ENCODE data around the gene TUBGCP6. TPM values are rescaled to one million over a fixed set of nuclear protein-coding genes. Genes with fewer than 3 reads are reported as not detected.

TUBGCP6 gene
- total and polyA plus RNA-seq, 10 of the 15 experiments (the other 5 are each of a cell fraction or from before 2014, with no cell fraction given), result 0.74 to 41.4 (median 19.4) TPM

DNA sequence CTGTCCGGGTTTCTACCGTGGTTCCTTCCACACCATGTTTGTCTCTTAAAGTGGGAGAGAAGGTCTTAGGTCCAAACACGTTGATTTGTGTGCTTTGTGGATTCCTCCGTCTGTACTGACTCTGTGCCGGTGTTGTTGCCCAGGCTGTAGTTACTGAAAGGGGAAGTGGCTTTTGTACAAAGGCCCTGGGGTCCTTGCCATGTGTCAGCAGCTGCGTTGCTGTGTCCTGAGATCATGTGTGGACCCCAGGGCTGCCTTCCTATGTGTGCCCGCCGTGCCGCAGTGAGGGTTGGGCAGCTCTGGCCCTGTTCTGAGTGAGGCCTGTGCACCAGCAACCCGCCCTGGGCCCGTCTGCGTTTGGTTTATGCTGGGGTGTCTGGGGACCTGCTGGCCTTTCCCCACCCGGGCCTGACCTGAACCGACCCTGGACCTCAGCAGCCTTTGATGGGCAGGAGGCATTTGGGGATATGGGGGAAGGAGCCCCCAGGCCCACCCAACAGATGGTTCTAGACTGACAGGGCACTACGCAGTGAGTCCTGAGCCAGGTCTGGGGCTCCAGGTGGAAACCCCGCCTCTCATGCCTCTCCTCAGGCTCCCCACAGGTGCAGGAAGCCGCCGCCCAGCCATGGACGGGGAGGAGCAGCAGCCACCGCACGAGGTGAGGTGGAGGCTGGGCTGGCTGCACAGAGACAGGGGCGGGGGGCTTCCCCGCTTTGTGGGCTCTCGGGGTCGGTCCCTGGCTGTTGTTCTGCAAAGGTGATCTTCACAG, 52.2 kb downstream of the TUBGCP6 start (continued):
- TF ChIP-seq, protein P1, sequence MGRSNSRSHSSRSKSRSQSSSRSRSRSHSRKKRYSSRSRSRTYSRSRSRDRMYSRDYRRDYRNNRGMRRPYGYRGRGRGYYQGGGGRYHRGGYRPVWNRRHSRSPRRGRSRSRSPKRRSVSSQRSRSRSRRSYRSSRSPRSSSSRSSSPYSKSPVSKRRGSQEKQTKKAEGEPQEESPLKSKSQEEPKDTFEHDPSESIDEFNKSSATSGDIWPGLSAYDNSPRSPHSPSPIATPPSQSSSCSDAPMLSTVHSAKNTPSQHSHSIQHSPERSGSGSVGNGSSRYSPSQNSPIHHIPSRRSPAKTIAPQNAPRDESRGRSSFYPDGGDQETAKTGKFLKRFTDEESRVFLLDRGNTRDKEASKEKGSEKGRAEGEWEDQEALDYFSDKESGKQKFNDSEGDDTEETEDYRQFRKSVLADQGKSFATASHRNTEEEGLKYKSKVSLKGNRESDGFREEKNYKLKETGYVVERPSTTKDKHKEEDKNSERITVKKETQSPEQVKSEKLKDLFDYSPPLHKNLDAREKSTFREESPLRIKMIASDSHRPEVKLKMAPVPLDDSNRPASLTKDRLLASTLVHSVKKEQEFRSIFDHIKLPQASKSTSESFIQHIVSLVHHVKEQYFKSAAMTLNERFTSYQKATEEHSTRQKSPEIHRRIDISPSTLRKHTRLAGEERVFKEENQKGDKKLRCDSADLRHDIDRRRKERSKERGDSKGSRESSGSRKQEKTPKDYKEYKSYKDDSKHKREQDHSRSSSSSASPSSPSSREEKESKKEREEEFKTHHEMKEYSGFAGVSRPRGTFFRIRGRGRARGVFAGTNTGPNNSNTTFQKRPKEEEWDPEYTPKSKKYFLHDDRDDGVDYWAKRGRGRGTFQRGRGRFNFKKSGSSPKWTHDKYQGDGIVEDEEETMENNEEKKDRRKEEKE (IDR thresholded peaks at IDR 0.05), result no peak
- TF ChIP-seq GABPA (IDR thresholded peaks at IDR 0.05; ENCODE audit: low read depth) (no peak), FOXK2 (IDR thresholded peaks at IDR 0.05) (no peak), KAT2A (conservative IDR thresholded peaks at IDR 0.05; ENCODE audit: control insufficient read depth, low read depth, low read length) (no peak), DPF2 (IDR thresholded peaks at IDR 0.05) (peak; percentile 7; the same call in 1 of the 2 replicates), NFYB (IDR thresholded peaks at IDR 0.05; ENCODE audit: insufficient read depth, low read depth, low read length) (no peak), CEBPB (IDR thresholded peaks at IDR 0.05; ENCODE audit: borderline replicate concordance in 1 of 2, low read depth in 2 of 2, low read length in 2 of 2) (no peak), EZH2 (IDR thresholded peaks at IDR 0.05; ENCODE audit: borderline replicate concordance, control insufficient read depth, low read depth, low read length) (no peak), WRNIP1 (IDR thresholded peaks at IDR 0.05; ENCODE audit: borderline replicate concordance, low read depth, low read length) (no peak)
- TF ChIP-seq, protein P2, sequence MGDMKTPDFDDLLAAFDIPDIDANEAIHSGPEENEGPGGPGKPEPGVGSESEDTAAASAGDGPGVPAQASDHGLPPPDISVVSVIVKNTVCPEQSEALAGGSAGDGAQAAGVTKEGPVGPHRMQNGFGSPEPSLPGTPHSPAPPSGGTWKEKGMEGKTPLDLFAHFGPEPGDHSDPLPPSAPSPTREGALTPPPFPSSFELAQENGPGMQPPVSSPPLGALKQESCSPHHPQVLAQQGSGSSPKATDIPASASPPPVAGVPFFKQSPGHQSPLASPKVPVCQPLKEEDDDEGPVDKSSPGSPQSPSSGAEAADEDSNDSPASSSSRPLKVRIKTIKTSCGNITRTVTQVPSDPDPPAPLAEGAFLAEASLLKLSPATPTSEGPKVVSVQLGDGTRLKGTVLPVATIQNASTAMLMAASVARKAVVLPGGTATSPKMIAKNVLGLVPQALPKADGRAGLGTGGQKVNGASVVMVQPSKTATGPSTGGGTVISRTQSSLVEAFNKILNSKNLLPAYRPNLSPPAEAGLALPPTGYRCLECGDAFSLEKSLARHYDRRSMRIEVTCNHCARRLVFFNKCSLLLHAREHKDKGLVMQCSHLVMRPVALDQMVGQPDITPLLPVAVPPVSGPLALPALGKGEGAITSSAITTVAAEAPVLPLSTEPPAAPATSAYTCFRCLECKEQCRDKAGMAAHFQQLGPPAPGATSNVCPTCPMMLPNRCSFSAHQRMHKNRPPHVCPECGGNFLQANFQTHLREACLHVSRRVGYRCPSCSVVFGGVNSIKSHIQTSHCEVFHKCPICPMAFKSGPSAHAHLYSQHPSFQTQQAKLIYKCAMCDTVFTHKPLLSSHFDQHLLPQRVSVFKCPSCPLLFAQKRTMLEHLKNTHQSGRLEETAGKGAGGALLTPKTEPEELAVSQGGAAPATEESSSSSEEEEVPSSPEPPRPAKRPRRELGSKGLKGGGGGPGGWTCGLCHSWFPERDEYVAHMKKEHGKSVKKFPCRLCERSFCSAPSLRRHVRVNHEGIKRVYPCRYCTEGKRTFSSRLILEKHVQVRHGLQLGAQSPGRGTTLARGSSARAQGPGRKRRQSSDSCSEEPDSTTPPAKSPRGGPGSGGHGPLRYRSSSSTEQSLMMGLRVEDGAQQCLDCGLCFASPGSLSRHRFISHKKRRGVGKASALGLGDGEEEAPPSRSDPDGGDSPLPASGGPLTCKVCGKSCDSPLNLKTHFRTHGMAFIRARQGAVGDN (IDR thresholded peaks at IDR 0.05), result peak; percentile 49; the same call in 1 of the 2 replicates
- TF ChIP-seq, protein P3, sequence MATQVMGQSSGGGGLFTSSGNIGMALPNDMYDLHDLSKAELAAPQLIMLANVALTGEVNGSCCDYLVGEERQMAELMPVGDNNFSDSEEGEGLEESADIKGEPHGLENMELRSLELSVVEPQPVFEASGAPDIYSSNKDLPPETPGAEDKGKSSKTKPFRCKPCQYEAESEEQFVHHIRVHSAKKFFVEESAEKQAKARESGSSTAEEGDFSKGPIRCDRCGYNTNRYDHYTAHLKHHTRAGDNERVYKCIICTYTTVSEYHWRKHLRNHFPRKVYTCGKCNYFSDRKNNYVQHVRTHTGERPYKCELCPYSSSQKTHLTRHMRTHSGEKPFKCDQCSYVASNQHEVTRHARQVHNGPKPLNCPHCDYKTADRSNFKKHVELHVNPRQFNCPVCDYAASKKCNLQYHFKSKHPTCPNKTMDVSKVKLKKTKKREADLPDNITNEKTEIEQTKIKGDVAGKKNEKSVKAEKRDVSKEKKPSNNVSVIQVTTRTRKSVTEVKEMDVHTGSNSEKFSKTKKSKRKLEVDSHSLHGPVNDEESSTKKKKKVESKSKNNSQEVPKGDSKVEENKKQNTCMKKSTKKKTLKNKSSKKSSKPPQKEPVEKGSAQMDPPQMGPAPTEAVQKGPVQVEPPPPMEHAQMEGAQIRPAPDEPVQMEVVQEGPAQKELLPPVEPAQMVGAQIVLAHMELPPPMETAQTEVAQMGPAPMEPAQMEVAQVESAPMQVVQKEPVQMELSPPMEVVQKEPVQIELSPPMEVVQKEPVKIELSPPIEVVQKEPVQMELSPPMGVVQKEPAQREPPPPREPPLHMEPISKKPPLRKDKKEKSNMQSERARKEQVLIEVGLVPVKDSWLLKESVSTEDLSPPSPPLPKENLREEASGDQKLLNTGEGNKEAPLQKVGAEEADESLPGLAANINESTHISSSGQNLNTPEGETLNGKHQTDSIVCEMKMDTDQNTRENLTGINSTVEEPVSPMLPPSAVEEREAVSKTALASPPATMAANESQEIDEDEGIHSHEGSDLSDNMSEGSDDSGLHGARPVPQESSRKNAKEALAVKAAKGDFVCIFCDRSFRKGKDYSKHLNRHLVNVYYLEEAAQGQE (IDR thresholded peaks at IDR 0.05; ENCODE audit: low read depth, low read length), result no peak
- TF ChIP-seq, protein P4, sequence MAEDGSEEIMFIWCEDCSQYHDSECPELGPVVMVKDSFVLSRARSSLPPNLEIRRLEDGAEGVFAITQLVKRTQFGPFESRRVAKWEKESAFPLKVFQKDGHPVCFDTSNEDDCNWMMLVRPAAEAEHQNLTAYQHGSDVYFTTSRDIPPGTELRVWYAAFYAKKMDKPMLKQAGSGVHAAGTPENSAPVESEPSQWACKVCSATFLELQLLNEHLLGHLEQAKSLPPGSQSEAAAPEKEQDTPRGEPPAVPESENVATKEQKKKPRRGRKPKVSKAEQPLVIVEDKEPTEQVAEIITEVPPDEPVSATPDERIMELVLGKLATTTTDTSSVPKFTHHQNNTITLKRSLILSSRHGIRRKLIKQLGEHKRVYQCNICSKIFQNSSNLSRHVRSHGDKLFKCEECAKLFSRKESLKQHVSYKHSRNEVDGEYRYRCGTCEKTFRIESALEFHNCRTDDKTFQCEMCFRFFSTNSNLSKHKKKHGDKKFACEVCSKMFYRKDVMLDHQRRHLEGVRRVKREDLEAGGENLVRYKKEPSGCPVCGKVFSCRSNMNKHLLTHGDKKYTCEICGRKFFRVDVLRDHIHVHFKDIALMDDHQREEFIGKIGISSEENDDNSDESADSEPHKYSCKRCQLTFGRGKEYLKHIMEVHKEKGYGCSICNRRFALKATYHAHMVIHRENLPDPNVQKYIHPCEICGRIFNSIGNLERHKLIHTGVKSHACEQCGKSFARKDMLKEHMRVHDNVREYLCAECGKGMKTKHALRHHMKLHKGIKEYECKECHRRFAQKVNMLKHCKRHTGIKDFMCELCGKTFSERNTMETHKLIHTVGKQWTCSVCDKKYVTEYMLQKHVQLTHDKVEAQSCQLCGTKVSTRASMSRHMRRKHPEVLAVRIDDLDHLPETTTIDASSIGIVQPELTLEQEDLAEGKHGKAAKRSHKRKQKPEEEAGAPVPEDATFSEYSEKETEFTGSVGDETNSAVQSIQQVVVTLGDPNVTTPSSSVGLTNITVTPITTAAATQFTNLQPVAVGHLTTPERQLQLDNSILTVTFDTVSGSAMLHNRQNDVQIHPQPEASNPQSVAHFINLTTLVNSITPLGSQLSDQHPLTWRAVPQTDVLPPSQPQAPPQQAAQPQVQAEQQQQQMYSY (CRISPR knock-in tag; IDR thresholded peaks at IDR 0.05), result no peak
